ENCODE measurements around the gene DSG1. TPM values are rescaled to one million over a fixed set of nuclear protein-coding genes. Genes with fewer than 3 reads are reported as not detected.

The DSG1 gene
- total and polyA plus RNA-seq, 2 of the 8 experiments (the other 6 are each of a cell fraction or from before 2014, with no cell fraction given) = 0.06 TPM; not detected in 1

GRCh38 chr18:31325051-31325450 lies 7.1 kb downstream of the DSG1 start:
- Histone ChIP-seq H3K36me3 (ENCODE audit: control insufficient read depth in 2 of 4, insufficient read depth in 4 of 4, low read length in 3 of 4) (no peaks in the 10 kb centered on the region), H3K18ac (ENCODE audit: extremely low read depth, low read length) (no peak overlapping the region), H3K79me1 (ENCODE audit: low read depth, low read length) (no peaks in the 10 kb centered on the region), H2BK5ac (ENCODE audit: low read depth, low read length) (no peak overlapping the region), H3K9me3 (ENCODE audit: insufficient read depth in 2 of 2, low read depth in 1 of 2, low read length in 1 of 2) (no peaks in the 10 kb centered on the region), H3K4ac (replicated peaks; ENCODE audit: insufficient read length, low read depth, low read length) (no peak overlapping the region), H3K9ac (replicated peaks in 1 of 4; ENCODE audit: extremely low read depth in 1 of 4, low read depth in 3 of 4, low read length in 3 of 4) (no peak overlapping the region; a peak in 1 of 7 replicates), H2BK120ac (replicated peaks; ENCODE audit: low read depth, low read length) (no peak overlapping the region), H3K27ac (ENCODE audit: low read depth, low read length) (no peak overlapping the region), H3K4me2 (ENCODE audit: insufficient read depth in 1 of 2, low read depth in 2 of 2, low read length in 2 of 2) (no peak overlapping the region), H2BK12ac (ENCODE audit: low read depth, low read length) (no peak overlapping the region), H4K5ac (ENCODE audit: insufficient read length, low read depth, low read length) (no peak overlapping the region), H3K79me2 (ENCODE audit: control insufficient read depth in 1 of 2, insufficient read depth in 2 of 2, low read length in 2 of 2) (no peaks in the 10 kb centered on the region), H2AK5ac (ENCODE audit: low read depth, low read length) (no peak overlapping the region), H3K23ac (ENCODE audit: insufficient read length) (no peak overlapping the region), H4K91ac (replicated peaks; ENCODE audit: insufficient read length, low read length) (no peak overlapping the region), H3K27me3 (replicated peaks in 1 of 4; ENCODE audit: control insufficient read depth in 3 of 4, extremely low read depth in 1 of 4, insufficient read depth in 3 of 4, low read length in 3 of 4) (no peaks in the 10 kb centered on the region), H2AFZ (ENCODE audit: low read length) (peak overlapping the region; percentile 62; the same call in 1 of the 2 replicates), H3K14ac (ENCODE audit: insufficient read length) (no peak overlapping the region), H4K8ac (ENCODE audit: extremely low read depth, insufficient read depth, low read length) (no peak overlapping the region), H3K56ac (replicated peaks; ENCODE audit: insufficient read length, low read depth, low read length) (no peak overlapping the region), H3K4me3 (ENCODE audit: extremely low read depth in 1 of 4, insufficient read depth in 2 of 4, low read depth in 3 of 4, low read length in 4 of 4) (no peak overlapping the region), H3K4me1 (replicated peaks in 1 of 4; ENCODE audit: control insufficient read depth in 3 of 4, insufficient read depth in 4 of 4, low read length in 3 of 4) (peaks cover 0 to 5% (median 4%) of the 10 kb centered on the region in 4 experiments; a peak in 3 of 7 replicates), H4K20me1 (replicated peaks in 1 of 2; ENCODE audit: control insufficient read depth in 1 of 2, insufficient read depth in 2 of 2, low read length in 2 of 2) (no peaks in the 10 kb centered on the region), H2BK20ac (ENCODE audit: low read length) (no peak overlapping the region), H3K23me2 (ENCODE audit: low read depth, low read length) (no peaks in the 10 kb centered on the region; the same call in 1 of the 2 replicates), H2BK15ac (ENCODE audit: low read length) (no peak overlapping the region)
- no peak for DNase-seq (ENCODE audit: low read depth in 1 of 2, low spot score in 2 of 2)
- FAIRE-seq = no peak
- POLR2A ChIA-PET (ENCODE audit: partially characterized antibody) = no interaction called here
- WGBS, 2 experiments (ENCODE audit: extremely low coverage in 1 of 2, insufficient coverage in 1 of 2, insufficient read length in 1 of 2, insufficient replicate concordance in 2 of 2, low coverage in 1 of 2, low lambda C conversion rate in 2 of 2, missing lambda C conversion rate in 1 of 2) = 95% methylated on average over 3 of the region's 3 CpGs; no CpG with 5 or more reads in 1 of the 2 experiments
- CTCF ChIA-PET (ENCODE audit: partially characterized antibody) = interaction anchor here (0.6 to 1.1 kb wide), 2 partner anchors 220 to 1457 kb away, joined by 3 to 4 read pairs; no protein-coding TSS in a partner anchor
- TF ChIP-seq TEAD4 (IDR thresholded peaks at IDR 0.05; ENCODE audit: low read depth, low read length) (no peak), ZNF274 (IDR thresholded peaks at IDR 0.05; ENCODE audit: borderline replicate concordance, extremely low read depth, low read length) (no peak), SP1 (IDR thresholded peaks at IDR 0.05; ENCODE audit: low read depth, low read length) (no peak), SP2 (IDR thresholded peaks at IDR 0.05; ENCODE audit: low read length) (no peak), JUN (IDR thresholded peaks at IDR 0.05; ENCODE audit: low read depth, low read length) (no peak), MAFK (IDR thresholded peaks at IDR 0.05; ENCODE audit: low read depth, low read length) (no peak), TBP (IDR thresholded peaks at IDR 0.05; ENCODE audit: low read depth, low read length) (no peak), CHD1 (IDR thresholded peaks at IDR 0.05; ENCODE audit: low read depth, low read length) (no peak), RNF2 (IDR thresholded peaks at IDR 0.05; ENCODE audit: borderline replicate concordance, low read depth, low read length, missing control alignments, poor library complexity, severe bottlenecking) (no peak), KDM5A (IDR thresholded peaks at IDR 0.05; ENCODE audit: low read length) (no peak), TAF7 (optimal IDR thresholded peaks at IDR 0.05; ENCODE audit: borderline replicate concordance, low read depth, low read length) (no peak), CHD2 (IDR thresholded peaks at IDR 0.05; ENCODE audit: low read length) (no peak), EZH2 (IDR thresholded peaks at IDR 0.05; ENCODE audit: low read depth, low read length, severe bottlenecking) (no peak), EP300 (IDR thresholded peaks at IDR 0.05; ENCODE audit: borderline replicate concordance in 1 of 2, low read depth in 2 of 2, low read length in 2 of 2) (no peak), SAP30 (IDR thresholded peaks at IDR 0.05; ENCODE audit: insufficient read depth, insufficient replicate concordance, low read length) (no peak)
